WTC11 (cell line): ENCODE data around the gene FBXO33. TPM values are rescaled to one million over a fixed set of nuclear protein-coding genes. Genes with fewer than 3 reads are reported as not detected.

Source experiments
- ATAC-seq: fragments of 200-7000 bp; cut with Tn5 transposase; 2 replicates; pipeline ENCODE4 v1.10.0; 2021; ENCODE audit warnings: mild to moderate bottlenecking, moderate library complexity
- CTCF ChIA-PET: fragments of 300-600 bp; sonication (Branson Sonifier 250); formaldehyde crosslinking; loops from one replicate; lab custom pipeline; 2021; ENCODE audit warnings: antibody characterized with exemption; lab: Charles Lee
- POLR2A ChIA-PET: fragments of 350-600 bp; sonication (Branson Sonifier 250); formaldehyde crosslinking; loops from one replicate; lab custom pipeline; 2021; ENCODE audit warnings: antibody characterized with exemption; lab: Charles Lee
- DNase-seq: peaks from one replicate; pipeline ENCODE4 v3.0.0; 2021; ENCODE audit warnings: low spot score
- H3K27ac Mint-ChIP-seq: 2 replicates; pipeline ENCODE4 v1.8.0; 2021; ENCODE audit warnings: mixed read lengths
- H3K27me3 Mint-ChIP-seq: 2 replicates; pipeline ENCODE4 v1.8.0; 2021; ENCODE audit warnings: low read depth, mild to moderate bottlenecking, moderate library complexity, mixed read lengths
- H3K36me3 Mint-ChIP-seq: 2 replicates; pipeline ENCODE4 v1.8.0; 2021; ENCODE audit warnings: mixed read lengths
- H3K4me1 Mint-ChIP-seq: 2 replicates; pipeline ENCODE4 v1.8.0; 2022; ENCODE audit warnings: mixed read lengths
- H3K4me3 Mint-ChIP-seq: 2 replicates; pipeline ENCODE4 v1.8.0; 2021; ENCODE audit warnings: mild to moderate bottlenecking, moderate library complexity, mixed read lengths
- H3K9me3 Mint-ChIP-seq: 2 replicates; pipeline ENCODE4 v1.8.0; 2021; ENCODE audit warnings: mixed read lengths
- AFF4 ChIP-seq: sonication (generic); formaldehyde crosslinking; IDR thresholded peaks from 2 replicates; pipeline ENCODE4 v1.8.1; 2023; ENCODE audit warnings: mild to moderate bottlenecking, missing genetic modification reagents, borderline replicate concordance
- ATF1 ChIP-seq: sonication (generic); formaldehyde crosslinking; IDR thresholded peaks from 2 replicates; pipeline ENCODE4 v1.8.1; 2023; ENCODE audit warnings: mild to moderate bottlenecking, moderate library complexity, missing genetic modification reagents
- CDX4 ChIP-seq: fragments of 250-450 bp; sonication (Bioruptor Pico); IDR thresholded peaks from 2 replicates; pipeline ENCODE4 v1.9.0; 2021; ENCODE audit warnings: moderate library complexity, mild to moderate bottlenecking, inconsistent platforms, borderline replicate concordance
- CREB1 ChIP-seq: sonication (generic); formaldehyde crosslinking; IDR thresholded peaks from 2 replicates; pipeline ENCODE4 v1.8.0; 2023; ENCODE audit warnings: mild to moderate bottlenecking, missing genetic modification reagents
- CREM ChIP-seq: sonication (generic); formaldehyde crosslinking; IDR thresholded peaks from 2 replicates; pipeline ENCODE4 v1.8.1; 2022; ENCODE audit warnings: mild to moderate bottlenecking, missing genetic modification reagents, moderate library complexity
- E2F1 ChIP-seq: sonication (generic); formaldehyde crosslinking; IDR thresholded peaks from 2 replicates; pipeline ENCODE4 v1.8.0; 2022; ENCODE audit warnings: mild to moderate bottlenecking, missing genetic modification reagents
- ESRRA ChIP-seq: sonication (generic); formaldehyde crosslinking; IDR thresholded peaks from 2 replicates; pipeline ENCODE4 v1.8.1; 2022; ENCODE audit warnings: mild to moderate bottlenecking, missing genetic modification reagents, borderline replicate concordance
- FOXP1 ChIP-seq: sonication (generic); formaldehyde crosslinking; IDR thresholded peaks from 2 replicates; pipeline ENCODE4 v1.8.0; 2022; ENCODE audit warnings: missing genetic modification reagents, mild to moderate bottlenecking, moderate library complexity, borderline replicate concordance
- HMGA2 ChIP-seq: fragments of 250-450 bp; sonication (Bioruptor Pico); IDR thresholded peaks from 2 replicates; pipeline ENCODE4 v1.4.0; 2021; ENCODE audit warnings: mild to moderate bottlenecking, moderate library complexity
- KAT7 ChIP-seq: sonication (generic); formaldehyde crosslinking; IDR thresholded peaks from 2 replicates; pipeline ENCODE4 v1.8.1; 2023; ENCODE audit warnings: missing genetic modification reagents, mild to moderate bottlenecking, borderline replicate concordance
- MAX ChIP-seq: sonication (generic); formaldehyde crosslinking; IDR thresholded peaks from 2 replicates; pipeline ENCODE4 v1.8.0; 2022; ENCODE audit warnings: mild to moderate bottlenecking, missing genetic modification reagents
- MLX ChIP-seq: sonication (generic); formaldehyde crosslinking; IDR thresholded peaks from 2 replicates; pipeline ENCODE4 v1.8.1; 2023; ENCODE audit warnings: mild to moderate bottlenecking, missing genetic modification reagents, moderate library complexity
- MXD4 ChIP-seq: fragments of 250-450 bp; sonication (Bioruptor Pico); IDR thresholded peaks from 2 replicates; pipeline ENCODE4 v1.8.0; 2021; ENCODE audit warnings: mild to moderate bottlenecking, moderate library complexity, borderline replicate concordance
- MYBL2 ChIP-seq: sonication (generic); formaldehyde crosslinking; IDR thresholded peaks from 2 replicates; pipeline ENCODE4 v1.8.1; 2023; ENCODE audit warnings: mild to moderate bottlenecking, moderate library complexity, missing genetic modification reagents
- NR2C2 ChIP-seq: sonication (generic); formaldehyde crosslinking; IDR thresholded peaks from 2 replicates; pipeline ENCODE4 v1.8.0; 2022; ENCODE audit warnings: mild to moderate bottlenecking, missing genetic modification reagents
- RELA ChIP-seq: sonication (generic); formaldehyde crosslinking; IDR thresholded peaks from 2 replicates; pipeline ENCODE4 v1.8.1; 2022; ENCODE audit warnings: missing genetic modification reagents, mild to moderate bottlenecking, borderline replicate concordance
- SOX15 ChIP-seq: fragments of 250-450 bp; sonication (Bioruptor Pico); IDR thresholded peaks from 2 replicates; pipeline ENCODE4 v1.9.0; 2021; ENCODE audit warnings: mild to moderate bottlenecking
- SP1 ChIP-seq: sonication (generic); formaldehyde crosslinking; conservative IDR thresholded peaks from 2 replicates; pipeline ENCODE4 v1.8.1; 2022; ENCODE audit warnings: missing genetic modification reagents
- TEAD1 ChIP-seq: sonication (generic); formaldehyde crosslinking; IDR thresholded peaks from 2 replicates; pipeline ENCODE4 v1.8.0; 2022; ENCODE audit warnings: mild to moderate bottlenecking, missing genetic modification reagents
- USF2 ChIP-seq: sonication (generic); formaldehyde crosslinking; IDR thresholded peaks from 2 replicates; pipeline ENCODE4 v1.8.1; 2023; ENCODE audit warnings: mild to moderate bottlenecking, missing genetic modification reagents, moderate library complexity
- ZNF232 ChIP-seq: sonication (generic); formaldehyde crosslinking; IDR thresholded peaks from 2 replicates; pipeline ENCODE4 v1.8.0; 2022; ENCODE audit warnings: mild to moderate bottlenecking, missing genetic modification reagents
- ZNF263 ChIP-seq: sonication (generic); formaldehyde crosslinking; IDR thresholded peaks from 2 replicates; pipeline ENCODE4 v1.8.1; 2022; ENCODE audit warnings: low read depth, mild to moderate bottlenecking, moderate library complexity, missing genetic modification reagents
- total RNA-seq: library from RNA; stranded (reverse); gene quantifications from 3 replicates; pipeline ENCODE4 v1.2.3, GENCODE V29; 2021

FBXO33 gene
- total RNA-seq, 1 experiment from 2014 or later, result 7.8 TPM

- no peak for TF ChIP-seq MYBL2 (CRISPR knock-in tag)
Measured at GRCh38 chr14:39454906-39455539, 22.8 kb upstream of the FBXO33 start (continued).

GRCh38 chr14:39452680-39453079, 20.4 kb upstream of the FBXO33 start:
- H3K36me3 Mint-ChIP-seq, result no peaks in the 10 kb centered on the region
- TF ChIP-seq ZNF232 (CRISPR knock-in tag) (no peak), KAT7 (CRISPR knock-in tag) (no peak), CREM (no peak), CREB1 (CRISPR knock-in tag) (no peak), CDX4 (CRISPR knock-in tag) (no peak), ZNF263 (CRISPR knock-in tag) (no peak), HMGA2 (CRISPR knock-in tag) (no peak), E2F1 (no peak)
- no peak overlapping the region for H3K4me3 Mint-ChIP-seq
- H3K27me3 Mint-ChIP-seq, result no peaks in the 10 kb centered on the region; the same call in 1 of the 2 replicates
- H3K4me1 Mint-ChIP-seq, result no peaks in the 10 kb centered on the region
- DNase-seq (no peak), ATAC-seq (no peak)
- ChIA-PET CTCF (no interaction called here), POLR2A (interaction anchor here (0.8 kb wide), 1 partner anchor 21 kb away, joined by 4 read pairs; the partner anchor contains the start of gene FBXO33)
- H3K27ac Mint-ChIP-seq, result no peak overlapping the region
- H3K9me3 Mint-ChIP-seq, result no peaks in the 10 kb centered on the region

GRCh38 chr14:39451811-39452210, 19.6 kb upstream of the FBXO33 start:
- Mint-ChIP-seq H3K27me3 (no peaks in the 10 kb centered on the region; the same call in 1 of the 2 replicates), H3K4me1 (0 out of 2 replicates have a peak, but pooled peaks cover 3% of the 10 kb centered on the region), H3K9me3 (no peaks in the 10 kb centered on the region), H3K4me3 (no peak overlapping the region), H3K27ac (no peak overlapping the region), H3K36me3 (no peaks in the 10 kb centered on the region)
- CTCF ChIA-PET, result no interaction called here
- ATAC-seq (no peak), DNase-seq (no peak)
- POLR2A ChIA-PET, result no interaction called here
- TF ChIP-seq NR2C2 (CRISPR knock-in tag) (no peak), TEAD1 (CRISPR knock-in tag) (no peak)

- Mint-ChIP-seq H3K27me3 (no peaks in the 10 kb centered on the region), H3K9me3 (0 out of 2 replicates have a peak, but pooled peaks cover 4% of the 10 kb centered on the region), H3K4me3 (no peak overlapping the region), H3K36me3 (no peaks in the 10 kb centered on the region), H3K27ac (no peak overlapping the region), H3K4me1 (0 out of 2 replicates have a peak, but pooled peaks cover 3% of the 10 kb centered on the region)
- ChIA-PET CTCF (no interaction called here), POLR2A (interaction anchor here (1.0 kb wide), 1 partner anchor 41 kb away, joined by 3 read pairs; no protein-coding TSS in a partner anchor)
- no peak for DNase-seq
- no peak for ATAC-seq
- TF ChIP-seq MAX (CRISPR knock-in tag) (no peak), SOX15 (CRISPR knock-in tag) (no peak), ESRRA (CRISPR knock-in tag) (no peak), USF2 (CRISPR knock-in tag) (no peak), MXD4 (CRISPR knock-in tag) (no peak), SP1 (no peak), ATF1 (no peak), MLX (CRISPR knock-in tag) (no peak), FOXP1 (CRISPR knock-in tag) (no peak), RELA (no peak), AFF4 (no peak), KAT7 (CRISPR knock-in tag) (no peak)
Measured at GRCh38 chr14:39447175-39447661, 15.0 kb upstream of the FBXO33 start.
